ENCODE data around the gene CFC1B.
"Not testable (repeated sequence)": the region's sequence is repeated elsewhere in the genome, so short reads cannot be mapped to it uniquely, and the experiment has no call there.

DNA sequence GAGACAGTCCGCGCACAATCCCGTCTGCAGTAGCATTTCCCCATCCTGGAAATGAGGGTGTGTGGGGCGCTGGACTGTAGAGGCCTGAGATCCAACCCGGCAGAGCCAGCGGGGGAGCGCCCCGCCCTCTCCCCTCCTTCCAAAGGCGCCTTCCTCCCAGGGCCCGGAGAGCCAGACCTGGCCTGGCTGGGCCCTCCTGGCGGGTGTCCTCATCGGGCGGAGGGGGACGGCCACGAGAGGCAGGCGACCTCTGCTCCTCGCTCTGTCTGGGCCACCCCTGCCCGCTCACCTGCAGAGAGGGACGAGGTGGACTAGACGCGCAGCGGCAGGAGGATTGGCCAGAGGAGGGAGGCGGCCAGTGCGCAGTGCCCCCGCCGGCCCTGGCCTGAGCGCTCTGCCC is 28.5 kb downstream of the CFC1B start:
- TF ChIP-seq, protein P1, sequence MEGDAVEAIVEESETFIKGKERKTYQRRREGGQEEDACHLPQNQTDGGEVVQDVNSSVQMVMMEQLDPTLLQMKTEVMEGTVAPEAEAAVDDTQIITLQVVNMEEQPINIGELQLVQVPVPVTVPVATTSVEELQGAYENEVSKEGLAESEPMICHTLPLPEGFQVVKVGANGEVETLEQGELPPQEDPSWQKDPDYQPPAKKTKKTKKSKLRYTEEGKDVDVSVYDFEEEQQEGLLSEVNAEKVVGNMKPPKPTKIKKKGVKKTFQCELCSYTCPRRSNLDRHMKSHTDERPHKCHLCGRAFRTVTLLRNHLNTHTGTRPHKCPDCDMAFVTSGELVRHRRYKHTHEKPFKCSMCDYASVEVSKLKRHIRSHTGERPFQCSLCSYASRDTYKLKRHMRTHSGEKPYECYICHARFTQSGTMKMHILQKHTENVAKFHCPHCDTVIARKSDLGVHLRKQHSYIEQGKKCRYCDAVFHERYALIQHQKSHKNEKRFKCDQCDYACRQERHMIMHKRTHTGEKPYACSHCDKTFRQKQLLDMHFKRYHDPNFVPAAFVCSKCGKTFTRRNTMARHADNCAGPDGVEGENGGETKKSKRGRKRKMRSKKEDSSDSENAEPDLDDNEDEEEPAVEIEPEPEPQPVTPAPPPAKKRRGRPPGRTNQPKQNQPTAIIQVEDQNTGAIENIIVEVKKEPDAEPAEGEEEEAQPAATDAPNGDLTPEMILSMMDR (IDR thresholded peaks at IDR 0.05; ENCODE audit: borderline replicate concordance, extremely low read depth, low read length, poor library complexity, severe bottlenecking) = not testable (repeated sequence)
- not testable (repeated sequence) for TF ChIP-seq EZH2 (IDR thresholded peaks at IDR 0.05; ENCODE audit: borderline replicate concordance, low read depth, low read length, severe bottlenecking)
